ENCODE measurements around the gene HOTAIR. TPM values are rescaled to one million over a fixed set of nuclear protein-coding genes. Genes with fewer than 3 reads are reported as not detected.

The HOTAIR gene
- total RNA-seq, 2 experiments from 2014 or later = not detected

DNA sequence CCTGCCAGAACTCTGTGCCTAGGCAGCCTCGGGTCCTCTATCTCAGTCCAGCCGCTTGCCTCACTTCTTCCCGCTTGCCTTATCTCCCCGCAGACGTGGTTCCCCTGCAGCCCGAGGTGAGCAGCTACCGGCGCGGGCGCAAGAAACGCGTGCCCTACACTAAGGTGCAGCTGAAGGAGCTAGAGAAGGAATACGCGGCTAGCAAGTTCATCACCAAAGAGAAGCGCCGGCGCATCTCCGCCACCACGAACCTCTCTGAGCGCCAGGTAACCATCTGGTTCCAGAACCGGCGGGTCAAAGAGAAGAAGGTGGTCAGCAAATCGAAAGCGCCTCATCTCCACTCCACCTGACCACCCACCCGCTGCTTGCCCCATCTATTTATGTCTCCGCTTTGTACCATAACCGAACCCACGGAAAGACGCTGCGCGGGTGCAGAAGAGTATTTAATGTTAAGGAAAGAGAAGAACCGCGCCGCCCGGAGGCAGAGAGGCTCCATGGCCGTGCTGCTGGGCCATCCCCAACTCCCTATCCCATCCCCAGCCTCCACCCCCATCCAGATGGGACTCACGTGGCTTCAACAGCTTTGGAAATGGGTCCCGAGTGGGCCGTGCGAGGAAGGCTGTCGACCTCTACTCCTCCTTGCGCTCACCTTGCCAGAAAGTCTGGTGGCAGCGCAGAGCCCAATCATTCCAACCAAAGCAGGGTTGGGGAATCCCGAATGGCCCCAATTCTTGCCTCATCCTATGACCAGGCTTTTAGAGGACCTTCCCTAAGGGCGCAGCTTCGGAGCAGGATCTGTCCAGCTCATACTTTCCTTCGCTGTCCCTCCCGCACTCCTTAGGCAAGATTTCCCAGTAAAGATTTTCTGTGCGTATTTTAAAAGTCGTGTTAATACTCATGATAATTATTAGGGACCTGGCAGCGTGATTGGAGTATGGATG lies 29.6 kb downstream of the HOTAIR start:
- peaks cover 2% of the 10 kb centered on the region for H3K4me1 Mint-ChIP-seq
- no peaks in the 10 kb centered on the region for H3K36me3 Mint-ChIP-seq
- no peak for DNase-seq
- no peak overlapping the region for H3K4me3 Mint-ChIP-seq
- POLR2A ChIA-PET = no interaction called here
- no peak overlapping the region for H3K27ac Mint-ChIP-seq
- H3K27me3 Mint-ChIP-seq = peaks cover 96% of the 10 kb centered on the region
- no peaks in the 10 kb centered on the region for H3K9me3 Mint-ChIP-seq
- no peak for ATAC-seq (ENCODE audit: low read depth)

DNA sequence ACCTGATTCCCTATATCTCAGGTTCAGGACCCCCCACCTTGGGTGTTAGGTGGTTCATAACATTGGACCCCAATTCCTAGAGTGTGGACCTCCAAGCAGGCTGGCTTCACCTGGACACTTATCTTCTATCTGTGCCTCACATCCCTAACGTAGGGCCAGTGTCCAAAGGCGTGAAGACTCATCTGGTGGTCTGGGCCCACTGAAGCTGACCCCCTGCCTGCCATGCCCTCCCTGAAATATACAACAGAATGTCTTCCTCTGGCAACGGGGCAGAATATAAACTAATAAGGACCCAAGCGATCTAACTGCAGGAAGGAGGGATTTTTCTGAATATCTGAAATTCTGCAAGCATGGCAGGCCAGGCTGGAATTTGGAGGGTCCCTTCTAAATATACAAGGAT lies 30.5 kb downstream of the HOTAIR start:
- peaks cover 94% of the 10 kb centered on the region for H3K27me3 Mint-ChIP-seq
- no peaks in the 10 kb centered on the region for H3K36me3 Mint-ChIP-seq
- no peak overlapping the region for H3K4me3 Mint-ChIP-seq

DNA sequence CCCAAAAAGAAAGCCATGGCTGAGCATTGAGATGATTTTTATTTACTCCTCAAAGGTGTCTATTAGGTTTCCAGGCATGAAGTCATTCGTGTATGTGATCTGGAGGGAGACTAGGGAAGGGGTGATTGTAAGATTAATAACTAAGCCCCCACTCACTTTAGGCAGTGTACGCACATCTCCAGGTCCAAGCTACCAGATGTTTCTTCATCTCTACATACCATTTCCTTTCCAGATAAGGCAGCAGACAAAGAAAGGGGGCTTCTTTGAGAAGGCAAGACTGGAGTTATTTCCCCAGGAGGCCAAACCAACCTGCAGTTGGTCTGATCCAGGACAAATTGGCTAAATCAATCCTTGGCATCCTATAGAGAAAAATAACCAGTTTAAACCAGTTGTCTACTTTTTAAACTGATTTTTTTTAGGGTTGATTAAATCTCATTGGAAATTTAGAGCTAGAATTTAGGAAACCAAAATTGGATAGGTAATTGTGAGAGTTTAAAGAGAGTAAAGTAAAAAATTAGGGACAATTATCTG lies 32.2 kb downstream of the HOTAIR start:
- DNase-seq (no peak), ATAC-seq (ENCODE audit: low read depth) (no peak)
- H3K4me1 Mint-ChIP-seq = peaks cover 2% of the 10 kb centered on the region
- H3K4me3 Mint-ChIP-seq = no peak overlapping the region
- no peaks in the 10 kb centered on the region for H3K36me3 Mint-ChIP-seq
- POLR2A ChIA-PET = no interaction called here
- H3K27me3 Mint-ChIP-seq = peaks cover 90% of the 10 kb centered on the region
- H3K27ac Mint-ChIP-seq = no peak overlapping the region
- no peaks in the 10 kb centered on the region for H3K9me3 Mint-ChIP-seq

More for the DNA sequence above, 30.5 kb downstream of the HOTAIR start:
- ATAC-seq (ENCODE audit: low read depth) (no peak), DNase-seq (no peak)
- Mint-ChIP-seq H3K27ac (no peak overlapping the region), H3K4me1 (peaks cover 2% of the 10 kb centered on the region), H3K9me3 (no peaks in the 10 kb centered on the region)
- POLR2A ChIA-PET = no interaction called here

DNA sequence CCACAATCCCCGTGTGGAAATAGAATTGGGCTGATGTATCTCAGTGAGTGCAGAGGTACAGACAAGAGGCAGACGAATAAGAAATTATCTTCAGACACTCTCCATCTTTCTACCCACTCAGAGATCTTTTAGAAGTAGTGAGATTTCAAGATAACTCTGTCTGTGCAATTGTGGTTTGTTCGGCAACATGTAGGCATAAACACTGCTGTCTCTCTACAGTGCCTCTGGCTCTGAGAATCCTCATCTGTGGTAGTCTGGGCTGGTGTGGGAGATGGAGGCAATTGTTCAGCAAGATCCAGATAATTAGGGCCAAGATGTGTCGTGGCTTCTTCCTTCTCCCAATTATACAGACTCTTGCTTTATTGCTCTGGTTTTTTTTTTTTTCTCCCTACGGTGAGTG lies 33.0 kb downstream of the HOTAIR start:
- no peak for DNase-seq
- Mint-ChIP-seq H3K27me3 (peaks cover 90% of the 10 kb centered on the region), H3K4me3 (no peak overlapping the region), H3K9me3 (no peaks in the 10 kb centered on the region), H3K4me1 (peaks cover 2% of the 10 kb centered on the region), H3K27ac (no peak overlapping the region), H3K36me3 (no peaks in the 10 kb centered on the region)
- POLR2A ChIA-PET = no interaction called here
- ATAC-seq (ENCODE audit: low read depth) = no peak

DNA sequence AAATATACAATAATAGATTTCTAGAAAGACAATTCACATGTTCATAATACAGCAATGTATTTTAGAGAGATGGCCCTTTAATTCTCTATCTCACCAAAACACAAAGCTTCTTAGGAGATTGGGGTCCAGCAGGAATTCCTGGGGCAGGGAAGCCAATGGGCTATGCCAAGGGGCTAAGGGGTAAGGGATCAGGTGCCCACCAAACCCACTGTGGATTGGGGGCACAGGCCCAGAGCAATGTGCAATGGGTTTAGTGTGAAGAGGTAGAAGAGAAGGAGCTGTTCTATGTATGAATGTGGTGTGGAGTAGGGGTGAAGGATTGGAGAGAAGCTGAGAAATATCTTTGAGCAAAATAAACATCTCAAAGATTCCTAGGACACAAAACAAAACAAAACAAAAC lies 33.6 kb downstream of the HOTAIR start:
- ATAC-seq (ENCODE audit: low read depth) (no peak), DNase-seq (no peak)
- H3K36me3 Mint-ChIP-seq = no peaks in the 10 kb centered on the region
- H3K4me3 Mint-ChIP-seq = no peak overlapping the region
- H3K4me1 Mint-ChIP-seq = peaks cover 2% of the 10 kb centered on the region
- H3K27me3 Mint-ChIP-seq = peaks cover 89% of the 10 kb centered on the region
- POLR2A ChIA-PET = no interaction called here
- no peak overlapping the region for H3K27ac Mint-ChIP-seq
- no peaks in the 10 kb centered on the region for H3K9me3 Mint-ChIP-seq

DNA sequence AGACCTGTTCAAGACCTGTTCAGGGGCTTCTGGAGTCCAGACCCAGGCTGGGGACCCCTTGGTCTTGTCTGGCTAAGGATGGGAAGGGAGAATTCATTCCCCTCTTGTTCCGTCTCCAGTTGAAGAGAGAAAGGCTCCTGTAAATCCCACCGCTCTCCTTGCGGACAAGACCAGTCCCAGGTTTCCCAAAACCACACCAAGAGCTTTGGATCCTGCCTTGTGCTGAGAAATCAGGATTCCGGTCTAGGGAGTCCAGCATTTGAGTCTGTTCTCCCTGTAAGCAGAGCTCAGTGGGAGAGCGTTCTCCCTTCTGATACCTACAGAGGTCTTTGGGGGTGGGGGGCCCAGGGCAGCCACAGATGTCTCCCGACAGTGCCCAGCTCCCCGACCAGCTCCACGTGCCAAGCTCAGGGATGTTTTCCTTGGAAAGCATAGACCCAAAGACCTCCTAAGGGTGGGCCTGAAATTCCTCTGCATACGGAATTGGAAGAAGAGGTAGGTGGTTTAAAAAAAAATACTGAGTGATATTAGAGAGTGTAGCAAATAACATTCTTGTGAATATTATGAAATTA lies 34.2 kb downstream of the HOTAIR start:
- peaks cover 89% of the 10 kb centered on the region for H3K27me3 Mint-ChIP-seq
- H3K36me3 Mint-ChIP-seq = no peaks in the 10 kb centered on the region
- H3K27ac Mint-ChIP-seq = peak overlapping the region; percentile 10
- no peak for ATAC-seq (ENCODE audit: low read depth)
- no peaks in the 10 kb centered on the region for H3K9me3 Mint-ChIP-seq
- POLR2A ChIA-PET = no interaction called here
- no peak for DNase-seq
- H3K4me3 Mint-ChIP-seq = no peak overlapping the region
- H3K4me1 Mint-ChIP-seq = peaks cover 2% of the 10 kb centered on the region

DNA sequence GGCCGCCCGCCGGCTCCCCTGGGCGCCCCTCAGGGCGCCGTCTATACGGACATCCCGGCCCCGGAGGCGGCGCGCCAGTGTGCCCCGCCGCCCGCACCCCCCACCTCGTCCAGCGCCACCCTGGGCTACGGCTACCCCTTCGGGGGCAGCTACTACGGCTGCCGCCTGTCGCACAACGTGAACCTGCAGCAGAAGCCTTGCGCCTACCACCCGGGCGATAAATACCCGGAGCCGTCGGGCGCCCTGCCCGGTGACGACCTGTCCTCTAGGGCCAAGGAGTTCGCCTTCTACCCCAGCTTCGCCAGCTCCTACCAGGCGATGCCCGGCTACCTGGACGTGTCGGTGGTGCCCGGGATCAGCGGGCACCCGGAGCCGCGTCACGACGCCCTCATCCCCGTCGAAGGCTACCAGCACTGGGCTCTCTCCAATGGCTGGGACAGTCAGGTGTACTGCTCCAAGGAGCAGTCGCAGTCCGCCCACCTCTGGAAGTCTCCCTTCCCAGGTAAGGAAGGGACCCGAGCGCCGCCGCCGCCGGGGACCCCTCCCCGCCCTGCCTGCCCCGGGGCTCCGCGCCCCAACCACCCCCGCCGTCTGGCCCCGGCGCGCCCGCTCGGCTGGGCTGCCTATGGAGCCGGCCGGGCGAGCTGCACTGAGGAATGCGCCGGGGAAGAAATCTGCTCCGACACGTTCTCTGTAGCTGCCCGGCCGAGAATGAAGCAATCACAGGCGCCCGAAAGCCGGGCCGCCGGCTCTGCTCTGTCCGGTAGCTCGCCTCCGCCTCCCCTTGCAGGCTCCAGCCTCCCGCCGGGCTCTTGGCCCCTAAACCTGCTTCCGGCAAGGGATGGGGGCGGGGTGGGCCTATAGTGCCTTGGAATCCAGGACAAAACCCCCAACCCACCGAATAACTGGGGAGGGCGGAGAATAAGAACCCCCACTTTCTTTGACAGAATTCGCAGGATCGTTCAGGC lies 35.3 kb downstream of the HOTAIR start:
- Mint-ChIP-seq H3K27me3 (peaks cover 89% of the 10 kb centered on the region), H3K4me1 (no peaks in the 10 kb centered on the region), H3K36me3 (no peaks in the 10 kb centered on the region), H3K9me3 (no peaks in the 10 kb centered on the region), H3K4me3 (no peak overlapping the region), H3K27ac (no peak overlapping the region)
- POLR2A ChIA-PET = no interaction called here
- DNase-seq (no peak), ATAC-seq (ENCODE audit: low read depth) (no peak)

DNA sequence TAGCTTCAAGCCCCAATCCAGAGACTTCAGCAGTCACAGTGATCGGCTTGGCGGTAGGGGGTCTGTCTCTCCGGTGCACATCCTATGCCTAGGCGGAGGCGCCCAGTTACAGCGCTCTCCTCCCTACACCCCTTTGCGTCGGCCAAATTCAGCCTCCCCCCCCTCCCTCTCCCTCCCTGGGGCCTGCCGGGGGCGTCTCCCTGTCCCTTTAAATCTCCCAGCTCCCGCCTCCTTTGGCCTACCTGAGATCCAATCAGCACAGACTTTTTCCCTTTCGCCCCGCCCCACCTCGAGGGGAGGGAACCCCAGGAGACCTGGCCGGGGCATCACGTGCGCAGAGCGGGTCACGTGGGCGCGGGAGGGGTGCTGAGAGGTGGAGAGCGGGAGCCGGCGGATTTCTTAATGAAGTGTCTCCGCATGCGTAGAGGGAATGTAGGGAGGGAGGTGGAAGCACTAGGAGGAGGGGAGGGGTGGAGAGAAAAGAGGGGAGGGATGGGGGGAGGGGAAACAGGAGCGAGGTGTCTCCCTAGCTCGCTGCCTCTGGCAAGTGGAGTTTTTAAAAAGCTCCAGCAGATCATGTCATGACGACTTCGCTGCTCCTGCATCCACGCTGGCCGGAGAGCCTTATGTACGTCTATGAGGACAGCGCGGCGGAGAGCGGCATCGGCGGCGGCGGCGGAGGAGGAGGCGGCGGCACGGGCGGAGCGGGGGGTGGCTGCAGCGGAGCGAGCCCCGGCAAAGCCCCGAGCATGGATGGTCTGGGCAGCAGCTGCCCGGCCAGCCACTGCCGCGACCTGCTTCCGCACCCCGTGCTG lies 36.2 kb downstream of the HOTAIR start, which contains the start of gene HOXC13:
HOXC13 (plus strand) TSS at position 506 of the 815 bp plus-strand sequence; CDS start at position 582, 76 bp downstream.
- H3K4me3 Mint-ChIP-seq = no peak within 1 kb of the TSS
- no peaks in the 10 kb centered on the region for H3K4me1 Mint-ChIP-seq
- H3K27me3 Mint-ChIP-seq = peaks cover 89% of the 10 kb centered on the region
- DNase-seq = no peak
- POLR2A ChIA-PET = no interaction called here
- no peak for ATAC-seq (ENCODE audit: low read depth)
- H3K27ac Mint-ChIP-seq = peak within 1 kb of the TSS; percentile 42
- H3K36me3 Mint-ChIP-seq = no peaks in the 10 kb centered on the region
- H3K9me3 Mint-ChIP-seq = no peaks in the 10 kb centered on the region

DNA sequence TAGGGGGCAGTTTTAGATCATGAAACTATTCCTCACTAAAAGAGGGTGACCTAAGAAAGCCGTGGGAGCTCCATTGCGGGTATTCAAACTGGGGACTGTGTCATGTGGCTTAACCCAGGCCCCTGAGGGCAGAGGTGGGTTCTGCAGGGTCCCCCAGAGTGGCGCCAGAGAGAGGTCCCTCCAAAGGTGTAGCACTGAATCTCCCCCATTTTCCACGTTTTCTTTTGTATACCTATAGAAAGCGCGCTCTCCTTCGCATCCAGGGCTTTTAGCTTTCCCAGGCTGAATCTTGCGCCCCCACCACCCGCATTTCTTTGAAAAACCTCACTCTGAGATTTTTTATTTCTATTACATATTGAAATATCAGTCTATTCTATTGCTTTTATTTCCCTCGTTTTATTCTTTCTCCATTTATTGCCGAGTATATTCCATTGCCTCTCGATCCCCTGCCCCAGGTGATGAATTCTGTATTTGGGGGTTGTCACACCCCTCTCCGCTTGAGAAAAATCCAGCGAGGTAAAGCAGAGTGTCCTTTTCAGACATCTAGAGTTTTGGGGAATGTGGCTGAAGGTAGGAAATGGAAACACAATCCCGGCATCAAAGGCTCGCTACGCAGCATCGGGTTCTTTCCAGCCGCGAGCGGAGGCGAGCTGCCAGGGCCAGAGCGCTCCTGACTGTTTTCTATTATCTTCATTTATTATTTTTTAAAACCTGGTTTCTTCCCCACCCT lies 37.0 kb downstream of the HOTAIR start:
- Mint-ChIP-seq H3K9me3 (no peaks in the 10 kb centered on the region), H3K4me3 (no peak overlapping the region), H3K27me3 (peaks cover 89% of the 10 kb centered on the region), H3K27ac (peak overlapping the region; percentile 42), H3K4me1 (no peaks in the 10 kb centered on the region), H3K36me3 (no peaks in the 10 kb centered on the region)
- ATAC-seq (ENCODE audit: low read depth) (no peak), DNase-seq (no peak)
- POLR2A ChIA-PET = no interaction called here

DNA sequence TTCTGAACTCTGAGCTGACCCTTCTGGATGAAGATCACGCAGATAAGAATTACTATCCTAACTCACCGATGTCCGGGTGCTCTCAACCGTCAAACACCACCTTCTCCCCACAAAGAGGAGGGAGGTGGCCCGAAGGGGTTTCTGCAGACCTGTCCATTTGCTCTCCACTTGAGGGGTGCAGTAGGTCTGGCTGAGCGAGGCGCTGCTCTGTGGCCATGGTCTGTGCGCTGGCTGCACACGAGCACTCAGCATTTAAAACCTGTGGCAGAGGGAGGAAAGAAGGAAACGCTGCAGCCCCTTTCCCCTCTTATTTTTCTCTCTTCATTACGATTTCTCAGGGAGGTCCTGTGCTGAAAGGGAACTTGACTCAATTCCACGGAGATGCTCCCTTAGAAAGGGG lies 37.7 kb downstream of the HOTAIR start:
- no peak for ATAC-seq (ENCODE audit: low read depth)
- no peak overlapping the region for H3K4me3 Mint-ChIP-seq
- POLR2A ChIA-PET = no interaction called here
- no peak for DNase-seq
- no peak overlapping the region for H3K27ac Mint-ChIP-seq
- H3K36me3 Mint-ChIP-seq = no peaks in the 10 kb centered on the region
- H3K27me3 Mint-ChIP-seq = peaks cover 91% of the 10 kb centered on the region
- H3K4me1 Mint-ChIP-seq = no peaks in the 10 kb centered on the region
- H3K9me3 Mint-ChIP-seq = no peaks in the 10 kb centered on the region

DNA sequence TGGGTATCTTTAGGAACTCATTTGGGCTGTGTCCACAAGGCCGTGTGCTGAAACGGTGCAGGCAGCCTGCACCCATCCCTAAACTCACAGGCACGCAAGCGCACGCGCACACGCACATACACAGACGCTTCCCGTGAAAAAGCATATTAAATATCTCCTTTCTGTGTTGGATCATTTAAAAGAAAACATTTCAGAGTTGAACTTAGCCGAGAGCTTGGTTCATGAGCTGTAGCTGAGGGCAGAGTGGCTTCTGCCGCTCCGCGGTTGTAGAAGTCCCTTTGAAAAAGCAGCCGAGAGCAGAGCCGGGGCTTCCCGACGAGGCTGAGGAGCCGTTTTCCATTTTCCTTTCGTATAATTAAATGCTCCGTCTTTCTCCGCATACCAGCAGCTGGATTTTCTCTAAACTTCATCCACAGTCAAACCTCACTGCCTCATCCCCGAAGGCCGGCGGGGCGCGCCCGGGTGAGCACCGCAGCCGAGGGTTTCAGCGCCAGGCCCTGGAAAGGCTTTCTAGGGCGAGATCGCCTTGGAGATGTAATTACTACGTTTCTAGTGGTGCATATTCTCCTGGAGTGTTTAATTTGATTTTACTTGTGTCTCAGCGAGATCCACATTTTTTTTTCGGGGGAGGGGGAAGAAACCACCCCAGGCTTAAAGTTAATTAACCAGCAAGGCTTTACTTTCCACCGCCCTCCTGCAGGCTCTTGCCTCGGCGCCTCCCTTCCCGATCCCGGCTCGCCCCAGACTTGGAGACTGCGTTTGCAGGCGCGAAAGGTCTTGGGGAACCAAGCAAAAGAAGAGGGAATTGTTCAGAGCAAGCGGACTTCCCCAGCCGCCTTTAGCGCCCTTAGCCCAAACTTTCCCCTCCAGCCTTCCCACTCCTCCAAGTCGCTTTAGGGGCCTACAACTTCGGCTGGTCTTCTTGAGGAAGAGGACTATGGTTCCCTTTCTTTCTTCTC lies 39.1 kb downstream of the HOTAIR start:
- Mint-ChIP-seq H3K4me3 (peak overlapping the region; percentile 31), H3K9me3 (no peaks in the 10 kb centered on the region), H3K27ac (no peak overlapping the region), H3K4me1 (no peaks in the 10 kb centered on the region), H3K27me3 (peaks cover 90% of the 10 kb centered on the region), H3K36me3 (no peaks in the 10 kb centered on the region)
- DNase-seq (no peak), ATAC-seq (ENCODE audit: low read depth) (no peak)
- POLR2A ChIA-PET = no interaction called here
